Lower leg skin (tissue), 3 donors: ENCODE measurements around the gene AKAP9.

Experiments used
- POLR2A ChIP-seq, 2 donors: fragments of 450-650 bp; IDR thresholded peaks; one replicate each; pipeline ENCODE4 v1.6.1; 2016 to 2017; ENCODE audit warnings: antibody characterized with exemption in 2 of 2, mild to moderate bottlenecking in 1 of 2, moderate library complexity in 1 of 2
- TF ChIP-seq, protein P1 (sequence below), 3 donors: fragments of 450-650 bp; IDR thresholded peaks; one replicate each; pipeline ENCODE4 v1.5.1; 2016; ENCODE audit warnings: antibody characterized with exemption in 3 of 3, mild to moderate bottlenecking in 3 of 3, moderate library complexity in 2 of 3

GRCh38 chr7:91913612-91914011, 27.1 kb upstream of the AKAP9 start:
- TF ChIP-seq, protein P1, sequence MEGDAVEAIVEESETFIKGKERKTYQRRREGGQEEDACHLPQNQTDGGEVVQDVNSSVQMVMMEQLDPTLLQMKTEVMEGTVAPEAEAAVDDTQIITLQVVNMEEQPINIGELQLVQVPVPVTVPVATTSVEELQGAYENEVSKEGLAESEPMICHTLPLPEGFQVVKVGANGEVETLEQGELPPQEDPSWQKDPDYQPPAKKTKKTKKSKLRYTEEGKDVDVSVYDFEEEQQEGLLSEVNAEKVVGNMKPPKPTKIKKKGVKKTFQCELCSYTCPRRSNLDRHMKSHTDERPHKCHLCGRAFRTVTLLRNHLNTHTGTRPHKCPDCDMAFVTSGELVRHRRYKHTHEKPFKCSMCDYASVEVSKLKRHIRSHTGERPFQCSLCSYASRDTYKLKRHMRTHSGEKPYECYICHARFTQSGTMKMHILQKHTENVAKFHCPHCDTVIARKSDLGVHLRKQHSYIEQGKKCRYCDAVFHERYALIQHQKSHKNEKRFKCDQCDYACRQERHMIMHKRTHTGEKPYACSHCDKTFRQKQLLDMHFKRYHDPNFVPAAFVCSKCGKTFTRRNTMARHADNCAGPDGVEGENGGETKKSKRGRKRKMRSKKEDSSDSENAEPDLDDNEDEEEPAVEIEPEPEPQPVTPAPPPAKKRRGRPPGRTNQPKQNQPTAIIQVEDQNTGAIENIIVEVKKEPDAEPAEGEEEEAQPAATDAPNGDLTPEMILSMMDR (IDR thresholded peaks at IDR 0.05): no peak
- no peak for TF ChIP-seq POLR2A (IDR thresholded peaks at IDR 0.05)
